Prostate gland (tissue), 2 donors: Measurements from ENCODE around the gene XIRP1.

Experiments
- POLR2A ChIP-seq: fragments of 450-650 bp; IDR thresholded peaks from one replicate; pipeline ENCODE4 v1.6.1; 2016; ENCODE audit warnings: antibody characterized with exemption, mild to moderate bottlenecking
- TF ChIP-seq, protein P1 (sequence below), 4 experiments: fragments of 200-600 bp in 2 of 4; fragments of 450-650 bp in 2 of 4; sonication (generic) in 2 of 4; IDR thresholded peaks; 1 replicate in 3 of 4; 2 replicates in 1 of 4; pipeline ENCODE4 v1.5.1; 2016 to 2019; ENCODE audit warnings: antibody characterized with exemption in 4 of 4, mild to moderate bottlenecking in 2 of 4, moderate library complexity in 2 of 4

DNA sequence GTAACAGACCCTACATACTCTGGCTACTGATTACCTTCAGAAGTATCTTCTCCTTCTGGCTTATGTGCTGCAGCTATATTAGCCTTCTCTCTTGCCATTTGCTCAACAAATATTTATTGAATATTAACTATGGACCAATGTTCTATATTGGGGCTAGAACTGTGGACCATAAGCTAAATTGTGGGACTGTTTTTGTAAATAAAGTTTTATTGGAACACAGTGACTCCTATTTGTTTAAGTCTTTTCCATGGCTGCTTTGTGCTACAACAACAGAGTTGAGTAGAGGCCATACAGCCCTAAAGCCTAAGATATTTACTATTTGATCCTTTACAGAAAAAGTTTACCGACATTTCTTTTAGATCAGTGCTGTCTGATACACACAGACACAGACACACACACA, 20.3 kb upstream of the XIRP1 start:
- TF ChIP-seq POLR2A = no peak
- TF ChIP-seq, protein P1, sequence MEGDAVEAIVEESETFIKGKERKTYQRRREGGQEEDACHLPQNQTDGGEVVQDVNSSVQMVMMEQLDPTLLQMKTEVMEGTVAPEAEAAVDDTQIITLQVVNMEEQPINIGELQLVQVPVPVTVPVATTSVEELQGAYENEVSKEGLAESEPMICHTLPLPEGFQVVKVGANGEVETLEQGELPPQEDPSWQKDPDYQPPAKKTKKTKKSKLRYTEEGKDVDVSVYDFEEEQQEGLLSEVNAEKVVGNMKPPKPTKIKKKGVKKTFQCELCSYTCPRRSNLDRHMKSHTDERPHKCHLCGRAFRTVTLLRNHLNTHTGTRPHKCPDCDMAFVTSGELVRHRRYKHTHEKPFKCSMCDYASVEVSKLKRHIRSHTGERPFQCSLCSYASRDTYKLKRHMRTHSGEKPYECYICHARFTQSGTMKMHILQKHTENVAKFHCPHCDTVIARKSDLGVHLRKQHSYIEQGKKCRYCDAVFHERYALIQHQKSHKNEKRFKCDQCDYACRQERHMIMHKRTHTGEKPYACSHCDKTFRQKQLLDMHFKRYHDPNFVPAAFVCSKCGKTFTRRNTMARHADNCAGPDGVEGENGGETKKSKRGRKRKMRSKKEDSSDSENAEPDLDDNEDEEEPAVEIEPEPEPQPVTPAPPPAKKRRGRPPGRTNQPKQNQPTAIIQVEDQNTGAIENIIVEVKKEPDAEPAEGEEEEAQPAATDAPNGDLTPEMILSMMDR (IDR thresholded peaks at IDR 0.05) = no peak
